ENCODE measurements around the gene AFTPH.

Gene AFTPH

GRCh38 chr2:64617631-64618151 lies 93.6 kb downstream of the AFTPH start:
- no peak overlapping the region for H3K4me3 ChIP-seq (ENCODE audit: low read depth, low read length)
- no peak overlapping the region for H3K27ac ChIP-seq
- no peaks in the 10 kb centered on the region for H3K4me1 ChIP-seq
- no peaks in the 10 kb centered on the region for H3K9me3 ChIP-seq (ENCODE audit: control insufficient read depth, low read length)
- TF ChIP-seq CTCF (IDR thresholded peaks at IDR 0.05), result no peak
- no peaks in the 10 kb centered on the region for H3K36me3 ChIP-seq (ENCODE audit: control insufficient read depth, insufficient read depth, low read length)
- H3K4me2 ChIP-seq (ENCODE audit: low read length), result no peak overlapping the region
- no peaks in the 10 kb centered on the region for H3K27me3 ChIP-seq (ENCODE audit: control insufficient read depth, insufficient read depth, low read length)
- H3K9ac ChIP-seq, result no peak overlapping the region
- H2AFZ ChIP-seq, result no peak overlapping the region
- no peaks in the 10 kb centered on the region for H3K79me2 ChIP-seq

- Histone ChIP-seq H3K4me2 (ENCODE audit: low read length) (no peak overlapping the region), H3K4me1 (no peaks in the 10 kb centered on the region), H3K27me3 (ENCODE audit: control insufficient read depth, insufficient read depth, low read length) (no peaks in the 10 kb centered on the region), H3K9me3 (ENCODE audit: control insufficient read depth, low read length) (no peaks in the 10 kb centered on the region), H3K79me2 (no peaks in the 10 kb centered on the region), H3K36me3 (ENCODE audit: control insufficient read depth, insufficient read depth, low read length) (no peaks in the 10 kb centered on the region), H3K4me3 (ENCODE audit: low read depth, low read length) (no peak overlapping the region), H3K27ac (no peak overlapping the region), H2AFZ (no peak overlapping the region), H3K9ac (no peak overlapping the region)
- no peak for TF ChIP-seq CTCF (IDR thresholded peaks at IDR 0.05)
These were observed 96.5 kb downstream of the AFTPH start for GRCh38 chr2:64620661-64621060.

GRCh38 chr2:64622443-64623241 lies 98.5 kb downstream of the AFTPH start:
- no peaks in the 10 kb centered on the region for H3K79me2 ChIP-seq
- no peaks in the 10 kb centered on the region for H3K9me3 ChIP-seq (ENCODE audit: control insufficient read depth, low read length)
- no peak overlapping the region for H3K27ac ChIP-seq
- H3K4me2 ChIP-seq (ENCODE audit: low read length), result no peak overlapping the region
- no peaks in the 10 kb centered on the region for H3K36me3 ChIP-seq (ENCODE audit: control insufficient read depth, insufficient read depth, low read length)
- H2AFZ ChIP-seq, result no peak overlapping the region
- H3K4me1 ChIP-seq, result no peaks in the 10 kb centered on the region
- H3K9ac ChIP-seq, result no peak overlapping the region
- H3K4me3 ChIP-seq (ENCODE audit: low read depth, low read length), result no peak overlapping the region
- no peaks in the 10 kb centered on the region for H3K27me3 ChIP-seq (ENCODE audit: control insufficient read depth, insufficient read depth, low read length)
- no peak for TF ChIP-seq CTCF (IDR thresholded peaks at IDR 0.05)

- H3K27me3 ChIP-seq (ENCODE audit: control insufficient read depth, insufficient read depth, low read length), result no peaks in the 10 kb centered on the region
- H3K9me3 ChIP-seq (ENCODE audit: control insufficient read depth, low read length), result no peaks in the 10 kb centered on the region
- H3K4me2 ChIP-seq (ENCODE audit: low read length), result no peak overlapping the region
- TF ChIP-seq CTCF (IDR thresholded peaks at IDR 0.05), result no peak
- no peak overlapping the region for H3K9ac ChIP-seq
- no peaks in the 10 kb centered on the region for H3K36me3 ChIP-seq (ENCODE audit: control insufficient read depth, insufficient read depth, low read length)
- H3K4me1 ChIP-seq, result no peaks in the 10 kb centered on the region
- no peak overlapping the region for H2AFZ ChIP-seq
- H3K4me3 ChIP-seq (ENCODE audit: low read depth, low read length), result no peak overlapping the region
- H3K79me2 ChIP-seq, result no peaks in the 10 kb centered on the region
- no peak overlapping the region for H3K27ac ChIP-seq
These were observed 99.2 kb downstream of the AFTPH start for GRCh38 chr2:64623242-64623850.

Measured in parathyroid adenoma (tissue), 2 donors.